HG03045 (cell line): ENCODE results near the gene GINS2.

Experiments
- ATAC-seq: cut with Tn5 transposase; IDR thresholded peaks from one replicate; pipeline ENCODE4 v1.9.1; 2021; ENCODE audit warnings: mild to moderate bottlenecking, moderate library complexity; ENCODE audit not compliant: unreplicated experiment

GINS2 gene

GRCh38 chr16:85688586-85689284, at the start of gene GINS2:
Gene GINS2, minus strand, starts transcription at chr16:85688954. Its CDS starts 56 bp downstream, at chr16:85688898.
- peak; percentile 95 for ATAC-seq

GRCh38 chr16:85736921-85737320, 48.2 kb upstream of the GINS2 start:
- ATAC-seq: no peak

- no peak for ATAC-seq
These were observed 47.2 kb upstream of the GINS2 start for GRCh38 chr16:85735946-85736345.

- ATAC-seq: peak; percentile 63
These were observed 46.5 kb upstream of the GINS2 start for GRCh38 chr16:85735225-85735635.

GRCh38 chr16:85734311-85735017, 45.7 kb upstream of the GINS2 start:
- ATAC-seq: no peak

GRCh38 chr16:85733839-85734170, 45.1 kb upstream of the GINS2 start:
- no peak for ATAC-seq

GRCh38 chr16:85733155-85733838, 44.5 kb upstream of the GINS2 start:
- no peak for ATAC-seq

GRCh38 chr16:85731179-85731578, 42.4 kb upstream of the GINS2 start:
- no peak for ATAC-seq

GRCh38 chr16:85730186-85730465, 41.4 kb upstream of the GINS2 start:
- no peak for ATAC-seq

GRCh38 chr16:85729452-85730185, 40.9 kb upstream of the GINS2 start:
- ATAC-seq: no peak

- no peak for ATAC-seq
These were observed 40.1 kb upstream of the GINS2 start for GRCh38 chr16:85728879-85729278.

GRCh38 chr16:85724936-85725335, 36.2 kb upstream of the GINS2 start:
- ATAC-seq: no peak

GRCh38 chr16:85724126-85724879, 35.5 kb upstream of the GINS2 start:
- no peak for ATAC-seq

- no peak for ATAC-seq
These were observed 33.6 kb upstream of the GINS2 start for GRCh38 chr16:85722128-85722893.

- ATAC-seq: no peak
These were observed 31.5 kb upstream of the GINS2 start for GRCh38 chr16:85720302-85720637.

- ATAC-seq: no peak
These were observed 31.0 kb upstream of the GINS2 start for GRCh38 chr16:85719605-85720301.

GRCh38 chr16:85718682-85719081, 29.9 kb upstream of the GINS2 start:
- ATAC-seq: no peak

- no peak for ATAC-seq
These were observed 29.4 kb upstream of the GINS2 start for GRCh38 chr16:85718153-85718477.

GRCh38 chr16:85717393-85718152, 28.8 kb upstream of the GINS2 start:
- ATAC-seq: no peak
